GOT3 (cell line): ENCODE results near the gene PPP2R1B.
"Not testable (repeated sequence)": the region's sequence is repeated elsewhere in the genome, so short reads cannot be mapped to it uniquely, and the experiment has no call there.

Experiments
- DNase-seq: peaks from one replicate; lab custom pipeline; 2025; ENCODE audit warnings: mixed read lengths; lab: John Stamatoyannopoulos, UW

PPP2R1B gene

GRCh38 chr11:111726301-111726713, 39.9 kb downstream of the PPP2R1B start:
- DNase-seq = no peak

DNA sequence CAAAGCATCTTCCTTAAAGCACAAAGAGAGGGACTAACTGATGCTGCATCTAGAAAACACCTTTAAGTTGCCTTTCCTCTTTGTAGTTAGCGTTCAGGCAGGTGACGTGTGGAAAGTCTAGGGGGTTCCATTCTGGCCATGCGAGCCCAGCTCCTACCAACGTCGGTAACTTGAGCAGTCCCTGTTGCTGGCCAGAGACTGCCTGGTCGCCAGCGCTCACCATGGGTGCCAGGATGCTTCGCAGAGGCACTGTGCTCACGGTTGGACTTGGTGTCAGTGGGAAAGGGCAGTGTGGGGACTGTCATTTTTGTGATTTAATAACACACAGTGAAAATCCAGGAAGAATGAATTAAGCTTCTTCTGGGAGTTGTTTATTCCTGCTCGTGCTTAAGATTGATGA, 40.6 kb downstream of the PPP2R1B start:
- no peak for DNase-seq

- DNase-seq = no peak
Measured at GRCh38 chr11:111724615-111725129, 41.5 kb downstream of the PPP2R1B start.

- no peak for DNase-seq
Measured at GRCh38 chr11:111723595-111723994, 42.6 kb downstream of the PPP2R1B start.

- no peak for DNase-seq
Measured at GRCh38 chr11:111722501-111722900, 43.7 kb downstream of the PPP2R1B start.

- DNase-seq = no peak
Measured at GRCh38 chr11:111720801-111721494, 45.2 kb downstream of the PPP2R1B start.

GRCh38 chr11:111719379-111719778, 46.8 kb downstream of the PPP2R1B start:
- DNase-seq = no peak

DNA sequence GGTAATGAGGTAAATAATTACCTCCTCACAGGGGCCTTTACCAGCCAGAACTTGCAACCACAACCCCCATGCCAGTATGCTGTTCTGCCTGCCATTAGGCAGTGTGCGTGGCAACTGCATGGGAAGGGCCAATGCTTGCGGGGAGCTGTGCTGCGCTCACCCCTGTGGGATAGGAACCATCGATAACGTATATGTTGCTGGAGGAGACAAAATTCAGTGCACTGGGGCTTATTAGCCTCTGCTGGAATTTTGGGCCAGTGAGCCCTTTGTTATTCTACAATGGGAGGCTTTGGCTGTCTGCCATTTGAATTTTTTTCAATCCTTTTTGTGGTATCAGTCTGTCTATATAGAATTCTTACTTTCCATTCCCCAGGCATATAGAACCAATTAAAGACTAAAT, 47.3 kb downstream of the PPP2R1B start:
- no peak for DNase-seq

DNA sequence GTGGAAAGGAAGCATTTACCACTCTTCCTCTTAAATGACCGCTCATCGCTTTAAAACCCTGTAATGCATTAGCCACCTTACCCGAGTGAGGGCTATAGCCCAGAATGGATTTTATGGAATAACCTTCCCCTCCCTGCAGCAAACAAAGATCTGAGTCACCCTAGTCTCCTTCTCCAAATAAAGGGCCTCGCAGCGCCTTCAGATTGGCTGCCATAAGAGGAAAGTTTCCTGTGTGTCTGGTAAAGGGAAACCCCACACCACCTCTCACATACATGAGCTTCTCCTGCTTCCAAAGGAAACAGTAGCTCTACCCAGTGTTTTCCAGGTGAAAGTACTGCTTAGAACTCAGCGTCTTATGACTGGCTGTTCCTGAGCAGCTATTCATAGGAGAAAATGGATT, 47.8 kb downstream of the PPP2R1B start:
- DNase-seq = no peak

- not testable (repeated sequence) for DNase-seq
Measured at GRCh38 chr11:111717660-111718059, 48.5 kb downstream of the PPP2R1B start.

DNA sequence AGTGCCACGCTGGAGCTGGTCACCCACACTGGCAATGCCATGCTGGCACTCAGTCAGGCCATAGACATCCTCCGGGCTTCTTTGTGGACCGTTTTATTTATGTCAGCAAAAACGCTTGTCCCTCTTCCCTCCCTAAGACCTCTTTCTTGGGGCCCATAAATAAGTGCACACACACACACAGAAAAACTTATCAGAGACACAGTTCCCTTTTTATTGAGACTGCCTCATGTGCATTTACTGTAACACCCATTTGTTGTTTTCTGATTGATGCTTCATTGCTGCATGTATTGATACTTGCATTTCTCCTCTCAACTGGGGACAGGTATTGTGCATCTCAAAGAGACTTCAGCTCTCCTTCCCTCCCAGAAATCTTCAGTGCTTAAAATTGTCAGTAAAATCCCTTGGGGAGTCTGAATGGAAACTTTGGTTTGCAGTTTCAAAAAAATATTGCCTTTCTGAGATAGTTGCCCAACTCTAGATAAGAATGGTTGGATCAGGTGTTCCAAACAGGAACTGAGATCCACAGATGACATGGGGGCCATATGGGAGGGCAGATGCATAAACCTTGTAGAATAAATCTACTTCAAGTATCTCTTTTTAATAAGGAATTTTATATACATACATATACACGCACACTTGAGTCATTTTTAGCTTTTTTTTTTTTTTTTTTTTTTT, 50.9 kb downstream of the PPP2R1B start:
- no peak for DNase-seq

DNA sequence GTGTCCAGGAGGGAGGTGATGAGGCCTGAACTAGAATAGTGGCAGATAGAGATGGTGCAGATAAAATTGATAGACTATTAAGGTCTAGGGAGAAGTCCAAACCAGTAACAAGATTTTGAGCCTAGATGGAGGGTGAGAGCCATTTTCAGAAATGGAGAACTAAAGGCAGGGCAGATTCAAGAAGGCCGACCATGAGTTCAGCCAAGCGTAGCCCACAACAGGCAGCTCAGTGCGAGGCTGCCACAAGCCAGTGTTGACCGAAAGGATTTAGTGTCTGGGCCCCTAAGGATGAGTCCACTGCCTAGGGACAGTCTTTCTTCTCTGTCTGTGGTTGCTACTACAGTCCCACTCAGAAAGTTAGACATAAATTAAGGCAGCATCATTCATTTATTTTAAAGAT, 51.7 kb downstream of the PPP2R1B start:
- no peak for DNase-seq

GRCh38 chr11:111707691-111708067, 58.5 kb downstream of the PPP2R1B start:
- no peak for DNase-seq

DNA sequence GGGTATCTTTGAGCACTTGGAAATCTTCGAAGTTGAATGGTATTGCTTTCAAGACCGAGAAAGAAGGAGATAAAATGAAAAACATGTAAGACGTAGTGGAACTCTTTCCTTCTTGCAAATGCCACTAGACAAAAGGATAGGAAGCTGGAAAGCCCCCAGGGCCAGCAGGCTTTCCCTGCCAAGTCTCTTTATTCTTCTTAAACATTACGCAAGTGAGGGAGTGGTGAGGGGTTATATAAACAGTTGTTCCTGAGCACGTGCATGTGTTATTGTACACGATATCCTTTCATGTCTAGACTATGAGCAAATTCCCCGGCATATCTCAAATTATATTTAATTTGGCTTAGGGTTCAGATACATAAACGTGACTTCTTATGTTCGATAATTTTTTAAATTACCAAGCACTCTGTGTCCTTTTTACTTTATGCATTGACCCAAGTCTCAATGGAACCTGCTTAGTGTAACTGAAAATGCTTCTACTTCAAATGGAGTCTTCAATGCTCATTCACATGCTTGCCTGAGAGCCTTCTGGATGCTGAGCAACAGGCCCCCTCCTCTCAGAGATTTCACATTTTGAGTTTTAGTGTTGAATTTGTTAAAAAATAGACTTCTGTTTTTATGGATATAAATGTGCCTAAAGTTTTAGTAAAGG, 59.0 kb downstream of the PPP2R1B start:
- no peak for DNase-seq

DNA sequence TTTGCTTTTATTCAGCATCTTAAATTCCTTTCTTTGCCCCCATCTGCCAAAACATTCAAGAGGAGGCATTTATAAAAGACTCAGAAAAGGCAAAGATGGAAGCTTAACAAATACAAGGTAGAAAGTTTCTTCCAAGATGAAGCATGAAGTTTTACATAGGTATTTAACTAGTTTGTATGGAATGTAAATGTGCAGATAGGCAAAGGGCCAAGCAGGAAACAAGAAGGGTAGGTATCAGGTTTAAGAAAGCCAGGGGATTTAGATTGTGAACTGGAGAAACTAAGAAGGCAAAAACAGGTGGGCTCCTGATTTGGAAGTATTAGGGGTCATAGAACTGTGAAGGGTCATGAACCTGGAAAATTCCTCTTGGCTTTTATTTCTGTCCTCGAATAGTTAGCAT, 62.6 kb downstream of the PPP2R1B start:
- no peak for DNase-seq

DNA sequence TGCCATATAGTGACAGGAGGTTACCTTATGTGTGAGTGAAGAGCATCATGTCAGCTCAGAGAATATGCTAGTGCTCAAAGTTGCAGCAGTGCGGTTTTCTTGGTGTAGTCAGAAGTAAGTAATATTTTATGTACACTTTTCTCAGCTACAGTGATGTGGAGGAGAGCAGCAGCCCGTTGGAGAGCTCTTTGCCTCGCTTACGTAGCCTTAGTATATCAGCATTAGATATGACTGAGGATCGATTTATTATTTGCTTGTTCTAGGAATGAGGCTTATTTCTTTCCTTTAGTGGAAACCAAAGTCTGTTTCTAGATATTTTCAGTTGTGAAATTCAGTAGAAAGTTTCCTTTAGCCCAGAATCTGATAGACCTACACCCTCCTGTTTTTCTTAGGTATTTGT, 63.6 kb downstream of the PPP2R1B start:
- no peak for DNase-seq

DNA sequence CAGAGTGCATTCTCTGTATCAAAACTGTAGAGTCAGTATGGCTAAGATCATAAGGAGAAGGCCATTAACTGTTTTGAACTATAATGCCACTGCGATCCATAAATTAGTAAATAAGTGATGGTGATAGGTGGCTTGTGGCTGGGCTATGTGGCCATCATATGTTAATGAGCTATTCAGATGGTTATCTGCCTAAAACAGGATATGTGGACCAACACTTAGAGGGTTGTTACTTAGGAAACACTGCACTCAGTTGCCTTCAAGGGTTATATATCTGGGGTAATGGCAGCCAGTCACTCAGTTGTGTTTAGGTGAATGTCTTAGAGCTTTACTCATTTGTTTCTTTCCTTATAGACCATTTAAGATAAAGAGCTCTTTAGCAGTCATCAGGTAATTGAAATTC, 66.0 kb downstream of the PPP2R1B start:
- no peak for DNase-seq

DNA sequence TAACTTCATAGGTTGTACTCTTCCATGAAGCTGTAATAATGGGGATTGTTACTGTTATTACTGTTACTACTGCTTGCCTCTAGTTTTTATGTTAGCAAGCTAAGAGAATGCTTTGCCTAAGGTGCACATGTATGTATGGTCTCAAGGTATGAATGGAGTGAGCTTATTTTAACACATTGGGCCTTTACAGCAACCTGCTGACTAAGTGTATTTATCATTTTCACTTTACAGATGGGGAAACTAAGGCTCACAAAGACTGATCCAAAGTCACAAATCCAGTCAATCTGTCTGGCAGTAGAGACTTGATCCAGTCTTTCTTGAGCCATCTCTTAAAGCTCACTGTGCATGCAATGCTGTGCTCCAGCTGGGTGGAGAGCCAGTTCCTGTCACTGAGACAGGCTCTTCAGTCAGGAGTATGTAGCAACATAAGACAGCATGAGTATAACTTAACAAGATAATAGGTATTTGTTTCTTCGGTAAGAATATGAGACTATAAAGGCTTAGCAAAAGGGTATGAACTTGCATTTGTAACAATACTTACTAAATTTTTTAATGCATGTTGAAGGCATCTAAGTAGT, 66.5 kb downstream of the PPP2R1B start:
- DNase-seq = no peak

DNA sequence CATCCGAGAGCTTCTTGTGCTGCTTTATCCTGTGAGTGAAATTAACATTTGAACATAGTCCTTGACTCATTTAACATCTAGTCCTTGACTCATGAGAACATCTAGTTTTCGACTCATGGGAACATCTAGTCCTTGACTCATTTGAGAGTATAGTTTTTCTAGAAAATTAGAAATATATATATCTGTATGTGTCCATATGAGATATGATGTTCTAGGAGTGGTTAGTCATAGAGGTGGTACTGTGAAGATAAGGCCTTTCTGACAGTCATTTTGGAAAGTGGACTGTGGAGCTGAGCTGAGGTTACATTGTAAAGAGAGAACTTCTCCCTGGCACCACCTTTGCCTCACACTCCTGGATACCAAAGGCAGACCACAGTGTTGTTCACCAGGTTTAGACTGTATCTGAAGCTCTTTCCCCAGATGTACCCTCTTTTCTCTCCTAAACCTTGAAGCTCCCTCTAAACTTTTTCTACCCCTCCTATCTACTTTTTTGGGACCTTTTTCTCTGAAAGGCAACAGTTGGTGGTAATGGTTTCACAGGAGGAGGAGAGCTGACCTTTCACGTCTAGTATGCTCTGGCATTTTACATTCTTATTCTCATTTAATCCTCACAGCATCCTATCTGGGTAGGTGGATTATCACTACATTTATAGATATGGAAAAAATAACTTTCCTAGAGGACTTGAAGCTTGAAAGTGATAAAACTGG, 67.2 kb downstream of the PPP2R1B start:
- no peak for DNase-seq

- no peak for DNase-seq
Measured at GRCh38 chr11:111697933-111698371, 68.2 kb downstream of the PPP2R1B start.

GRCh38 chr11:111696556-111696955, 69.6 kb downstream of the PPP2R1B start:
- DNase-seq = no peak

- no peak for DNase-seq
Measured at GRCh38 chr11:111694851-111695250, 71.3 kb downstream of the PPP2R1B start.
